Prostate gland (tissue), 2 donors: ENCODE data around the gene CPXM2. TPM values are rescaled to one million over a fixed set of nuclear protein-coding genes. Genes with fewer than 3 reads are reported as not detected.

Source experiments
- DNase-seq: peaks from one replicate; pipeline ENCODE4 v3.0.0-alpha.2; 2019; ENCODE audit warnings: low spot score
- H3K27ac ChIP-seq, 2 donors: fragments of 200-600 bp; sonication (generic); 2 replicates each; pipeline ENCODE4 v1.5.1; 2017 to 2019
- H3K27me3 ChIP-seq: fragments of 200-600 bp; sonication (generic); replicated peaks from 2 replicates; pipeline ENCODE4 v1.5.1; 2019; ENCODE audit not compliant: insufficient read depth
- H3K36me3 ChIP-seq, 2 donors: fragments of 200-600 bp; sonication (generic); 1 replicate in 1 of 2; 2 replicates in 1 of 2; pipeline versions ENCODE4 v1.5.1 to v1.8.1; 2017 to 2019
- H3K4me1 ChIP-seq: fragments of 200-600 bp; sonication (generic); replicated peaks from 2 replicates; pipeline ENCODE4 v1.5.1; 2019
- H3K4me3 ChIP-seq, 2 donors: fragments of 200-600 bp; sonication (generic); 2 replicates each; pipeline ENCODE4 v1.5.1; 2017 to 2019
- H3K9me3 ChIP-seq: fragments of 200-600 bp; sonication (generic); 2 replicates; pipeline ENCODE4 v1.5.1; 2017
- CTCF ChIP-seq, 4 experiments: fragments of 200-600 bp in 2 of 4; fragments of 450-650 bp in 2 of 4; sonication (generic) in 2 of 4; IDR thresholded peaks; 1 replicate in 3 of 4; 2 replicates in 1 of 4; pipeline ENCODE4 v1.5.1; 2016 to 2019; ENCODE audit warnings: antibody characterized with exemption in 4 of 4, mild to moderate bottlenecking in 2 of 4, moderate library complexity in 2 of 4
- POLR2A ChIP-seq: fragments of 450-650 bp; IDR thresholded peaks from one replicate; pipeline ENCODE4 v1.6.1; 2016; ENCODE audit warnings: antibody characterized with exemption, mild to moderate bottlenecking
- POLR2AphosphoS5 ChIP-seq: sonication (generic); formaldehyde crosslinking; IDR thresholded peaks from one replicate; pipeline ENCODE4 v1.6.1; 2017; ENCODE audit warnings: antibody characterized with exemption
- WGBS: methylation state at CpG from one replicate; pipeline ENCODE4 v1.1.5; 2018; 5-methylcytosine and 5-hydroxymethylcytosine counted together
- intact Hi-C: fragments of 100-400 bp; cut with DNase I; formaldehyde crosslinking; loops from one replicate; pipeline ENCODE4 v1.14.2; 2022
- total RNA-seq, 2 donors: library from RNA; depleted of rRNA; stranded (reverse); fragments of >200 nt; gene quantifications; one replicate each; pipeline ENCODE4 v1.1.0, GENCODE V29; 2016

Gene CPXM2
- total RNA-seq, 2 donors from 2014 or later = 5.4 to 27.4 TPM

- TF ChIP-seq POLR2A (no peak), CTCF (IDR thresholded peaks at IDR 0.05) (no peak), POLR2AphosphoS5 (no peak)
- no peak for DNase-seq
- Histone ChIP-seq H3K9me3 (no peaks in the 10 kb centered on the region), H3K36me3 (no peaks in the 10 kb centered on the region), H3K27ac (no peak overlapping the region), H3K27me3 (no peaks in the 10 kb centered on the region), H3K4me1 (no peaks in the 10 kb centered on the region), H3K4me3 (no peak overlapping the region)
- intact Hi-C loops = loop anchor here (10.0 kb wide), 1 partner anchor 284 kb away; no protein-coding TSS in a partner anchor
- 53% methylated on average over 15 of the region's 15 CpGs for WGBS
These were observed 23.3 kb downstream of the CPXM2 start for GRCh38 chr10:123868038-123869019.

- H3K9me3 ChIP-seq = no peaks in the 10 kb centered on the region
- 76% methylated on average over 6 of the region's 6 CpGs for WGBS
These were observed 25.7 kb downstream of the CPXM2 start for GRCh38 chr10:123865880-123866279.

GRCh38 chr10:123865350-123865749, 26.3 kb downstream of the CPXM2 start:
- Histone ChIP-seq H3K36me3 (no peaks in the 10 kb centered on the region), H3K27ac (peak overlapping the region; percentile 31 to 54), H3K4me1 (no peaks in the 10 kb centered on the region), H3K4me3 (no peak overlapping the region), H3K9me3 (no peaks in the 10 kb centered on the region), H3K27me3 (no peaks in the 10 kb centered on the region)
- TF ChIP-seq CTCF (IDR thresholded peaks at IDR 0.05) (no peak), POLR2A (no peak), POLR2AphosphoS5 (no peak)
- 82% methylated on average over 9 of the region's 9 CpGs for WGBS
- no peak for DNase-seq
- intact Hi-C loops = loop anchor here (10.0 kb wide), 1 partner anchor 281 kb away; no protein-coding TSS in a partner anchor

More at GRCh38 chr10:123865880-123866279, 25.7 kb downstream of the CPXM2 start:
- no peak overlapping the region for H3K4me3 ChIP-seq
- DNase-seq = no peak
- H3K27me3 ChIP-seq = no peaks in the 10 kb centered on the region
- no peaks in the 10 kb centered on the region for H3K36me3 ChIP-seq
- peak overlapping the region; percentile 31 to 54 for H3K27ac ChIP-seq
- intact Hi-C loops = loop anchor here (10.0 kb wide), 1 partner anchor 281 kb away; no protein-coding TSS in a partner anchor
- H3K4me1 ChIP-seq = no peaks in the 10 kb centered on the region
- TF ChIP-seq CTCF (IDR thresholded peaks at IDR 0.05) (no peak), POLR2A (no peak), POLR2AphosphoS5 (no peak)

GRCh38 chr10:123864923-123865322, 26.7 kb downstream of the CPXM2 start:
- Histone ChIP-seq H3K9me3 (no peaks in the 10 kb centered on the region), H3K27me3 (no peaks in the 10 kb centered on the region), H3K36me3 (no peaks in the 10 kb centered on the region), H3K4me3 (no peak overlapping the region), H3K4me1 (no peaks in the 10 kb centered on the region), H3K27ac (peak overlapping the region; percentile 9 to 31)
- TF ChIP-seq POLR2AphosphoS5 = no peak
- TF ChIP-seq POLR2A = no peak
- TF ChIP-seq CTCF (IDR thresholded peaks at IDR 0.05) = no peak
- intact Hi-C loops = loop anchor here (10.0 kb wide), 1 partner anchor 280 kb away; no protein-coding TSS in a partner anchor
- DNase-seq = no peak
- 58% methylated on average over 9 of the region's 9 CpGs for WGBS
